ENCODE data around the gene MSH3.

Gene MSH3

DNA sequence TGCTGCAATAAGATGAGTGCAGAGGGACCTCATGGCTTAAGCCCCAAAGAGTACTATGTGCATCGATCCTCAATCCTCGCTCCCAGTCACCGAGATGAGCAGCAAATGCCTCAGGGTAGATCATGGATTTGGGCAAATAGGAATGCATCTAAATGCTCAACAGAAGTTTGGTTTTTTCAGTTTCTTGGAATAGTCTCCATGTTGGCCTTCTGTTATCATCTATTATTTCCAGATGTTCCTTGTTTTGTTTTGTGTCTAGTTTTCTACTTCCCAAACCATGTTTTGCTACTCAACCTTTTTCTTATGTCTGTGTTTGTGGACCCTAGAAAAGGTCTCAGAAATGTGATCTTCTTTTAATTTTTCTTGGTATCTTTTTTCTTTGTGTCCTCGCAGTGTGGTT, 262.2 kb downstream of the MSH3 start:
- no peak for DNase-seq (ENCODE audit: low read depth, low spot score)
- in situ Hi-C loops (cut with HindIII; ENCODE audit: low sequenced_read_pairs) = no loop called here
- TF ChIP-seq, protein P1, sequence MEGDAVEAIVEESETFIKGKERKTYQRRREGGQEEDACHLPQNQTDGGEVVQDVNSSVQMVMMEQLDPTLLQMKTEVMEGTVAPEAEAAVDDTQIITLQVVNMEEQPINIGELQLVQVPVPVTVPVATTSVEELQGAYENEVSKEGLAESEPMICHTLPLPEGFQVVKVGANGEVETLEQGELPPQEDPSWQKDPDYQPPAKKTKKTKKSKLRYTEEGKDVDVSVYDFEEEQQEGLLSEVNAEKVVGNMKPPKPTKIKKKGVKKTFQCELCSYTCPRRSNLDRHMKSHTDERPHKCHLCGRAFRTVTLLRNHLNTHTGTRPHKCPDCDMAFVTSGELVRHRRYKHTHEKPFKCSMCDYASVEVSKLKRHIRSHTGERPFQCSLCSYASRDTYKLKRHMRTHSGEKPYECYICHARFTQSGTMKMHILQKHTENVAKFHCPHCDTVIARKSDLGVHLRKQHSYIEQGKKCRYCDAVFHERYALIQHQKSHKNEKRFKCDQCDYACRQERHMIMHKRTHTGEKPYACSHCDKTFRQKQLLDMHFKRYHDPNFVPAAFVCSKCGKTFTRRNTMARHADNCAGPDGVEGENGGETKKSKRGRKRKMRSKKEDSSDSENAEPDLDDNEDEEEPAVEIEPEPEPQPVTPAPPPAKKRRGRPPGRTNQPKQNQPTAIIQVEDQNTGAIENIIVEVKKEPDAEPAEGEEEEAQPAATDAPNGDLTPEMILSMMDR (IDR thresholded peaks at IDR 0.05; ENCODE audit: low read depth, low read length) = no peak
- H3K4me3 ChIP-seq (ENCODE audit: low read depth, low read length) = no peak overlapping the region

DNA sequence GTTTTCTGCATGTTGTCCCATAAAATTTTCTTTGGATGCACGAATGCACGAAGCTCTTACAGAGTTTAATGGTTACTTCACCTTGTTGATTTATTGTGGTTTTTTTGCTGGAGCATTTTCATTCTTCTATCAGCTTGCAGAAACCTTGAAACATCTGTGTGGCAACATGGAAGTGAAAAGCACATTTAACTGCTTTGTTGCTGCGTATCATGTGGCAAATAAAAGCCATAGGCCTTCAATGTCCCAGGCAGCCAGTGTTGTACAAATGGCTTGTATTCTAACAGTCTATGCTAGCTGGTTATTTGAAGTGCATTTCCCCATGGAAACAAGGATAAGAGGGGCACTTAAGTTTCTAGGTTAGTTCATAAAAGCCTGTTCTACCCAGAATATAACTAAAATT, 263.2 kb downstream of the MSH3 start:
- no peak for DNase-seq (ENCODE audit: low read depth, low spot score)
- TF ChIP-seq, protein P1 (IDR thresholded peaks at IDR 0.05; ENCODE audit: low read depth, low read length) = no peak
- H3K4me3 ChIP-seq (ENCODE audit: low read depth, low read length) = no peak overlapping the region
- in situ Hi-C loops (cut with HindIII; ENCODE audit: low sequenced_read_pairs) = no loop called here

DNA sequence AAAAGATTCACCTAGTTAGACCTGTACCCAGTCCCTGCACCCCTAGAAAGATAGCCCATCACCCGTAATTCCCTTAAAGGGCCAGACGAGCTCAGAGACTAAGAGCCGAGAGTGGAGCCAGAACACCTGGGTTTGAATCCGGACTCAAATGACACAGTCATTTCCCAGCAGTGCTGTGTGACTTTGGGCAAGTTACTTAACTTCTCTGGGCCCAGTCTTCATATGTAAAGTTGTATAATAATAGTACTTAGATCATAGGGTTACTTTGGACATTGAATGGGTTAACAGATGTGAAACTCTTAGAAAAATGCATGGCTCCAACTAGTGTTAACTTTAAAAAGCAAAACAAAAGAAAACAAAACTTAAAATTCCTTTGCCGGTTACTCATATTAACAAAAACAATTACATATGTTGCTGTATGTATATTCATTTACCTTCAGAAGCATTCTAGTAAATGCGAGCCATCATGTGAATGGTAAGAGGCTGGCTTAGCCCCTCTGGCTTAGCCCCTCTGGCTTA, 265.3 kb downstream of the MSH3 start:
- TF ChIP-seq, protein P1 (IDR thresholded peaks at IDR 0.05; ENCODE audit: low read depth, low read length) = no peak
- in situ Hi-C loops (cut with HindIII; ENCODE audit: low sequenced_read_pairs) = no loop called here
- DNase-seq (ENCODE audit: low read depth, low spot score) = no peak
- H3K4me3 ChIP-seq (ENCODE audit: low read depth, low read length) = no peak overlapping the region

DNA sequence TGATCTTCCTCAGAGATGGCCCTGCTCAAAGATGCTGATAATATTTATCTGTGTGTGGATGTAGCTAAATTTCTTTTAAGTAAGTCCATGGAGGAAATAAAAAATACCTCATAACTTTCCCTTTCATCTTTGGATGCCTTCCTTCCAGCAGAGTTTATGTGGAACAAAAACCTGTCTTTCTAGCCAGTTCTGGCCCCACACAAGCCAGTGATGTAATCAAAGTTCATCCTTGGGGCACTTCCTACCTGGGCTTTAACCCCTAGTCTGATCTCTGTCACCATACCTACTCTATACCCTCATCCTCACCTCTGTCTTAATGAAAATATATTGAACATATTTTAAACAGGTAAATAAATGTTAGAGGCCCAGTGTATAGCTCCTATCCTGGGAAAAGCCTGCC, 265.9 kb downstream of the MSH3 start:
- TF ChIP-seq, protein P1 (IDR thresholded peaks at IDR 0.05; ENCODE audit: low read depth, low read length) = no peak
- in situ Hi-C loops (cut with HindIII; ENCODE audit: low sequenced_read_pairs) = no loop called here
- no peak for DNase-seq (ENCODE audit: low read depth, low spot score)
- no peak overlapping the region for H3K4me3 ChIP-seq (ENCODE audit: low read depth, low read length)

DNA sequence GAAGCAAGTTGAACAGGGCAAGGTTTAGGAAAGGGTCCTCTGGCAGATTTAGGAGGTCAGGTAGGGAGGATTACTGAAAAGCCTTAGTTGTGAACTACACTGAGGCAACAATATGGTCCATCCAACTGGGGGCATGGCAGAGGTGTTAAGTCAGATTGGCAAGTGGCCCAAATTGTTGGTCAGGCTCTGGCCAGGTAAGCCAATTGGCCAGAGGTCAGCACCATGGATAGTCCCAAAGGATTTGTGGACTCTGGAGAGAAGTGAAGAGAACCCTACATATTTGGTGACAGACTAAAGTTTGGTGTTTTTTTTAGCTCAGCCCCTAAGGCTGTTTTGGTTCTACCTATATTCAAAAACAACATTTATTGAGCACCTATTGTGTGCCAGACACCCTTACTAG, 266.6 kb downstream of the MSH3 start:
- in situ Hi-C loops (cut with HindIII; ENCODE audit: low sequenced_read_pairs) = no loop called here
- no peak overlapping the region for H3K4me3 ChIP-seq (ENCODE audit: low read depth, low read length)
- no peak for DNase-seq (ENCODE audit: low read depth, low spot score)
- TF ChIP-seq, protein P1 (IDR thresholded peaks at IDR 0.05; ENCODE audit: low read depth, low read length) = no peak

DNA sequence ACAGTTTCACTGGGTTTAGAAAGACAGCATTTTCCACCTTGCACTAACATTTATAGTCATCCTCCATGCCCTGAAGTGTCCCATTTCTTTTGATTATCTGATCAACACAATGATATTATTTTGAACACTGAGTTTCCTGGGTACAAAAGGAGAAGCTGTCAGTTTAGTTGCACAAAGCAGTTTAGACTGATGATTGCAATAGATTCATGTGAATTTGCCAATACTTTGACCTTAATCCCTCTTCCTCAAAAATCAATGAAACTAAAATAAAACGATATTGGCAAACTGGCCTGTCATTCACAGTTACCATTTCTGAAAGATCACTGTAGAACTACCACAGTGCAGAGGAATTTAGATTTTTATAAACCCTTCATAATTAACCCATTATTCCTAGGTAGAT, 271.5 kb downstream of the MSH3 start:
- DNase-seq (ENCODE audit: low read depth, low spot score) = no peak
- TF ChIP-seq, protein P1 (IDR thresholded peaks at IDR 0.05; ENCODE audit: low read depth, low read length) = no peak
- in situ Hi-C loops (cut with HindIII; ENCODE audit: low sequenced_read_pairs) = no loop called here
- no peak overlapping the region for H3K4me3 ChIP-seq (ENCODE audit: low read depth, low read length)
